H1 (cell line): ENCODE measurements around the gene DEFB128. TPM values are rescaled to one million over a fixed set of nuclear protein-coding genes. Genes with fewer than 3 reads are reported as not detected.

Experiments
- CTCF ChIA-PET: fragments of 300-600 bp; sonication (Branson Sonifier 250); formaldehyde crosslinking; loops from one replicate; lab custom pipeline; 2021; ENCODE audit not compliant: partially characterized antibody; lab: Charles Lee
- POLR2A ChIA-PET: fragments of 300-600 bp; sonication (Branson Sonifier 250); formaldehyde crosslinking; loops from one replicate; lab custom pipeline; 2021; ENCODE audit warnings: inconsistent platforms; ENCODE audit not compliant: partially characterized antibody; lab: Charles Lee
- DNase-seq, 2 experiments: peaks; one replicate each; pipeline versions ENCODE4 v3.0.0 to v3.0.0-alpha.2; 2010 to 2022; ENCODE audit warnings: low spot score in 2 of 2, low read depth in 1 of 2, mixed read lengths in 1 of 2
- FAIRE-seq: peaks from 2 replicates; lab custom pipeline; 2011; peaks lifted over from hg19 to GRCh38; lab: Jason Lieb, UNC
- H2AFZ ChIP-seq: 2 replicates; pipeline ENCODE4 v1.8.1; 2012; ENCODE audit warnings: low read length, inconsistent platforms
- H2AK5ac ChIP-seq: 2 replicates; pipeline ENCODE4 v1.6.1; 2013; ENCODE audit warnings: low read depth, low read length
- H2BK120ac ChIP-seq: replicated peaks from 2 replicates; pipeline ENCODE3; 2013; ENCODE audit warnings: low read depth, low read length, inconsistent platforms
- H2BK12ac ChIP-seq: 2 replicates; pipeline ENCODE4 v1.6.1; 2013; ENCODE audit warnings: low read depth, low read length
- H2BK15ac ChIP-seq: 2 replicates; pipeline ENCODE4 v1.6.1; 2013; ENCODE audit warnings: low read length
- H2BK20ac ChIP-seq: 2 replicates; pipeline ENCODE4 v1.6.1; 2013; ENCODE audit warnings: low read length
- H2BK5ac ChIP-seq: 2 replicates; pipeline ENCODE4 v1.6.1; 2013; ENCODE audit warnings: low read depth, low read length
- H3K14ac ChIP-seq: 2 replicates; pipeline ENCODE4 v1.6.1; 2013; ENCODE audit warnings: inconsistent platforms; ENCODE audit not compliant: insufficient read length
- H3K18ac ChIP-seq: 2 replicates; pipeline ENCODE4 v1.6.1; 2013; ENCODE audit warnings: low read length; ENCODE audit errors: extremely low read depth
- H3K23ac ChIP-seq: 2 replicates; pipeline ENCODE4 v1.6.1; 2013; ENCODE audit warnings: inconsistent platforms; ENCODE audit not compliant: insufficient read length
- H3K23me2 ChIP-seq: 2 replicates; pipeline ENCODE4 v1.6.1; 2013; ENCODE audit warnings: low read depth, low read length
- H3K27ac ChIP-seq: 2 replicates; pipeline ENCODE4 v1.6.1; 2011; ENCODE audit warnings: low read depth, low read length, inconsistent platforms
- H3K27me3 ChIP-seq, 4 experiments: replicated peaks in 1 of 4; 1 replicate in 1 of 4; 2 replicates in 3 of 4; pipeline versions ENCODE4 v1.6.1 to v1.8.1; 2011 to 2013; ENCODE audit warnings: low read length in 3 of 4, mild to moderate bottlenecking in 3 of 4, inconsistent platforms in 2 of 4, mixed read lengths in 2 of 4, moderate library complexity in 1 of 4; ENCODE audit not compliant: control insufficient read depth in 3 of 4, insufficient read depth in 3 of 4; ENCODE audit errors: extremely low read depth in 1 of 4
- H3K36me3 ChIP-seq, 4 experiments: 2 replicates each; pipeline versions ENCODE4 v1.6.1 to v1.8.1; 2011 to 2013; ENCODE audit warnings: mild to moderate bottlenecking in 4 of 4, low read length in 3 of 4, moderate library complexity in 2 of 4, control low read depth in 1 of 4, inconsistent platforms in 1 of 4; ENCODE audit not compliant: insufficient read depth in 4 of 4, control insufficient read depth in 2 of 4
- H3K4ac ChIP-seq: replicated peaks from 2 replicates; pipeline ENCODE3; 2013; ENCODE audit warnings: low read length, low read depth, mixed read lengths, inconsistent platforms; ENCODE audit not compliant: insufficient read length
- H3K4me1 ChIP-seq, 4 experiments: replicated peaks in 1 of 4; 1 replicate in 1 of 4; 2 replicates in 3 of 4; pipeline versions ENCODE4 v1.6.1 to v1.8.1; 2011 to 2013; ENCODE audit warnings: low read length in 3 of 4, inconsistent platforms in 2 of 4, mixed read lengths in 1 of 4; ENCODE audit not compliant: insufficient read depth in 4 of 4, control insufficient read depth in 3 of 4
- H3K4me2 ChIP-seq, 2 experiments: 2 replicates each; pipeline versions ENCODE4 v1.6.1 to v1.8.1; 2011 to 2013; ENCODE audit warnings: low read depth in 2 of 2, low read length in 2 of 2, control low read depth in 1 of 2, inconsistent platforms in 1 of 2, mild to moderate bottlenecking in 1 of 2; ENCODE audit not compliant: insufficient read depth in 1 of 2
- H3K4me3 ChIP-seq, 4 experiments: fragments of 200-600, 300-600 bp in 1 of 4; sonication (generic), shearing (Covaris generic), sonication (Bioruptor Twin) in 1 of 4; 2 replicates each; pipeline versions ENCODE4 v1.5.1 to v1.8.1; 2011 to 2016; ENCODE audit warnings: low read length in 4 of 4, low read depth in 3 of 4, control low read depth in 2 of 4, inconsistent platforms in 2 of 4, mild to moderate bottlenecking in 2 of 4, mixed read lengths in 1 of 4, moderate library complexity in 1 of 4; ENCODE audit not compliant: insufficient read depth in 2 of 4; ENCODE audit errors: extremely low read depth in 1 of 4
- H3K56ac ChIP-seq: replicated peaks from 2 replicates; pipeline ENCODE3; 2013; ENCODE audit warnings: low read depth, mild to moderate bottlenecking, mixed read lengths, low read length, inconsistent platforms; ENCODE audit not compliant: insufficient read length
- H3K79me1 ChIP-seq: 2 replicates; pipeline ENCODE4 v1.6.1; 2013; ENCODE audit warnings: low read depth, low read length, control low read depth
- H3K79me2 ChIP-seq, 2 experiments: 2 replicates each; pipeline versions ENCODE4 v1.6.1 to v1.8.1; 2012 to 2013; ENCODE audit warnings: low read length in 2 of 2, mild to moderate bottlenecking in 2 of 2, inconsistent platforms in 1 of 2; ENCODE audit not compliant: insufficient read depth in 2 of 2, control insufficient read depth in 1 of 2
- H3K9ac ChIP-seq, 4 experiments: replicated peaks in 1 of 4; 1 replicate in 1 of 4; 2 replicates in 3 of 4; pipeline versions ENCODE4 v1.6.1 to v1.8.1; 2011 to 2013; ENCODE audit warnings: low read depth in 3 of 4, low read length in 3 of 4, control low read depth in 2 of 4, mild to moderate bottlenecking in 2 of 4, moderate library complexity in 2 of 4, inconsistent platforms in 1 of 4; ENCODE audit errors: extremely low read depth in 1 of 4
- H3K9me3 ChIP-seq, 2 experiments: 2 replicates each; pipeline versions ENCODE4 v1.6.1 to v1.8.1; 2012 to 2013; ENCODE audit warnings: mild to moderate bottlenecking in 2 of 2, moderate library complexity in 2 of 2, control low read depth in 1 of 2, inconsistent platforms in 1 of 2, low read depth in 1 of 2, low read length in 1 of 2, mixed read lengths in 1 of 2; ENCODE audit not compliant: insufficient read depth in 2 of 2
- H4K20me1 ChIP-seq, 2 experiments: replicated peaks in 1 of 2; 2 replicates each; pipeline versions ENCODE3 to v1.8.1; 2011 to 2013; ENCODE audit warnings: inconsistent platforms in 2 of 2, low read length in 2 of 2, mild to moderate bottlenecking in 1 of 2; ENCODE audit not compliant: insufficient read depth in 2 of 2, control insufficient read depth in 1 of 2
- H4K5ac ChIP-seq: 2 replicates; pipeline ENCODE4 v1.6.1; 2013; ENCODE audit warnings: low read length, low read depth, mixed read lengths, inconsistent platforms; ENCODE audit not compliant: insufficient read length
- H4K8ac ChIP-seq: 2 replicates; pipeline ENCODE4 v1.8.0; 2013; ENCODE audit warnings: mild to moderate bottlenecking, moderate library complexity, low read length, inconsistent platforms; ENCODE audit not compliant: insufficient read depth; ENCODE audit errors: extremely low read depth
- H4K91ac ChIP-seq: replicated peaks from 2 replicates; pipeline ENCODE3; 2013; ENCODE audit warnings: low read length, mixed read lengths, inconsistent platforms; ENCODE audit not compliant: insufficient read length
- GTF2F1 ChIP-seq: IDR thresholded peaks from 2 replicates; pipeline ENCODE4 v1.6.1; 2012; ENCODE audit warnings: low read depth, low read length, improper control_type of control experiment, borderline replicate concordance
- TBP ChIP-seq: IDR thresholded peaks from 2 replicates; pipeline ENCODE4 v1.6.1; 2011; ENCODE audit warnings: low read depth, low read length, improper control_type of control experiment
- TEAD4 ChIP-seq: IDR thresholded peaks from 2 replicates; pipeline ENCODE4 v1.6.1; 2012; ENCODE audit warnings: low read depth, low read length, inconsistent platforms, mixed read lengths
- WGBS, 2 experiments: shearing (Covaris generic) in 1 of 2; methylation state at CpG; one replicate each; pipeline versions ENCODE4 v1.1.6 to v1.1.7; 2013 to 2015; ENCODE audit warnings: low lambda C conversion rate in 2 of 2, mixed read lengths in 2 of 2, inconsistent platforms in 1 of 2, low coverage in 1 of 2, missing lambda C conversion rate in 1 of 2; ENCODE audit not compliant: insufficient replicate concordance in 2 of 2, insufficient coverage in 1 of 2, insufficient read length in 1 of 2; ENCODE audit errors: extremely low coverage in 1 of 2, missing lambda C conversion rate in 1 of 2; 5-methylcytosine and 5-hydroxymethylcytosine counted together
- polyA plus RNA-seq, 7 experiments: library from polyadenylated mRNA; depleted of rRNA in 3 of 7; stranded (reverse) in 5 of 7; unstranded in 2 of 7; fragments of >200 nt in 5 of 7; fragments of 200-250 nt in 2 of 7; gene quantifications; 1 replicate in 5 of 7; 2 replicates in 1 of 7; 4 replicates in 1 of 7; pipeline versions ENCODE4 v1.2.1 to v1.2.3, GENCODE V29; 2011 to 2013; ENCODE audit warnings: missing spikeins in 2 of 7, mixed read lengths in 2 of 7
- total RNA-seq: library from RNA; stranded (reverse); fragmentation: NEBNext Ultra II Directional; extraction: Animal tissue kit (Norgen Biotek cat#: 25700); gene quantifications from 2 replicates; pipeline ENCODE4 v1.2.1, GENCODE V29; 2021

Gene DEFB128
- total and polyA plus RNA-seq, 2 of the 8 experiments (the other 6 are each of a cell fraction or from before 2014, with no cell fraction given) = not detected

DNA sequence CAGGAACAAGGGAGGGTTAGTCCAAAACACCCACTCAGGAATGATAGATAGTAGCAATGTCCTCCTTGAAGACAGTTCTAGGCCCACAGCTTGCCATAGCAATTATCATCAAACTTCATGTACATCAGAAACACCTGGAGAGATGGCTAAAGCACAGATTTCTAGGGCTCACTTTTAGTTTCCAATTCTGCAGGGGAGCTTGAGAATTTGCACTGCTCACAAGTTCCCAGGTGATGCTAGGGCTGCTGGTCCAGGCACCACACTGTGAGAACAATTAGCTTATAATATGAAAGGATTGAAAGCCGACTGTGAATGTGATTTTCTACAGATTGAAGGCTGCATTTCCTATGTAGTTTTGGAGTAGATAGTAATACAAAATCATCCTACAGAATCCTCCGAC is 43.6 kb downstream of the DEFB128 start:
- Histone ChIP-seq H3K4ac (no peak overlapping the region), H2AK5ac (no peak overlapping the region), H2BK15ac (no peak overlapping the region), H3K9me3 (peaks cover 29 to 51% of the 10 kb centered on the region in 2 experiments), H4K91ac (no peak overlapping the region), H2BK5ac (no peak overlapping the region), H3K4me1 (no peaks in the 10 kb centered on the region), H3K4me3 (no peak overlapping the region), H3K79me1 (no peaks in the 10 kb centered on the region), H2BK12ac (no peak overlapping the region), H4K20me1 (no peaks in the 10 kb centered on the region), H3K36me3 (no peaks in the 10 kb centered on the region), H3K56ac (no peak overlapping the region), H3K27me3 (no peaks in the 10 kb centered on the region), H3K79me2 (no peaks in the 10 kb centered on the region), H3K9ac (no peak overlapping the region), H4K8ac (no peak overlapping the region), H3K18ac (no peak overlapping the region), H3K27ac (no peak overlapping the region), H3K23me2 (no peaks in the 10 kb centered on the region), H3K23ac (no peak overlapping the region), H2AFZ (no peak overlapping the region), H2BK20ac (no peak overlapping the region), H4K5ac (no peak overlapping the region), H3K4me2 (no peak overlapping the region), H3K14ac (no peak overlapping the region), H2BK120ac (no peak overlapping the region)
- POLR2A ChIA-PET = no interaction called here
- CTCF ChIA-PET = interaction anchor here (1.2 kb wide), 1 partner anchor 9 kb away, joined by 3 read pairs; no protein-coding TSS in a partner anchor
- 77% methylated on average over 2 of the region's 2 CpGs; no CpG with 5 or more reads in 1 of the 2 experiments for WGBS, 2 experiments
- TF ChIP-seq TEAD4 (no peak), TBP (no peak), GTF2F1 (no peak)
- no peak for FAIRE-seq
- DNase-seq = no peak
